H1 (cell line): ENCODE results near the gene PIP5K1B. TPM values are rescaled to one million over a fixed set of nuclear protein-coding genes. Genes with fewer than 3 reads are reported as not detected.

ENCODE experiments used
- CTCF ChIA-PET: fragments of 300-600 bp; sonication (Branson Sonifier 250); formaldehyde crosslinking; loops from one replicate; lab custom pipeline; 2021; ENCODE audit not compliant: partially characterized antibody; lab: Charles Lee
- POLR2A ChIA-PET: fragments of 300-600 bp; sonication (Branson Sonifier 250); formaldehyde crosslinking; loops from one replicate; lab custom pipeline; 2021; ENCODE audit warnings: inconsistent platforms; ENCODE audit not compliant: partially characterized antibody; lab: Charles Lee
- DNase-seq, 2 experiments: peaks; one replicate each; pipeline versions ENCODE4 v3.0.0 to v3.0.0-alpha.2; 2010 to 2022; ENCODE audit warnings: low spot score in 2 of 2, low read depth in 1 of 2, mixed read lengths in 1 of 2
- FAIRE-seq: peaks from 2 replicates; lab custom pipeline; 2011; peaks lifted over from hg19 to GRCh38; lab: Jason Lieb, UNC
- H2AFZ ChIP-seq: 2 replicates; pipeline ENCODE4 v1.8.1; 2012; ENCODE audit warnings: low read length, inconsistent platforms
- H2AK5ac ChIP-seq: 2 replicates; pipeline ENCODE4 v1.6.1; 2013; ENCODE audit warnings: low read depth, low read length
- H2BK120ac ChIP-seq: replicated peaks from 2 replicates; pipeline ENCODE3; 2013; ENCODE audit warnings: low read depth, low read length, inconsistent platforms
- H2BK12ac ChIP-seq: 2 replicates; pipeline ENCODE4 v1.6.1; 2013; ENCODE audit warnings: low read depth, low read length
- H2BK15ac ChIP-seq: 2 replicates; pipeline ENCODE4 v1.6.1; 2013; ENCODE audit warnings: low read length
- H2BK20ac ChIP-seq: 2 replicates; pipeline ENCODE4 v1.6.1; 2013; ENCODE audit warnings: low read length
- H2BK5ac ChIP-seq: 2 replicates; pipeline ENCODE4 v1.6.1; 2013; ENCODE audit warnings: low read depth, low read length
- H3K14ac ChIP-seq: 2 replicates; pipeline ENCODE4 v1.6.1; 2013; ENCODE audit warnings: inconsistent platforms; ENCODE audit not compliant: insufficient read length
- H3K18ac ChIP-seq: 2 replicates; pipeline ENCODE4 v1.6.1; 2013; ENCODE audit warnings: low read length; ENCODE audit errors: extremely low read depth
- H3K23ac ChIP-seq: 2 replicates; pipeline ENCODE4 v1.6.1; 2013; ENCODE audit warnings: inconsistent platforms; ENCODE audit not compliant: insufficient read length
- H3K23me2 ChIP-seq: 2 replicates; pipeline ENCODE4 v1.6.1; 2013; ENCODE audit warnings: low read depth, low read length
- H3K27ac ChIP-seq: 2 replicates; pipeline ENCODE4 v1.6.1; 2011; ENCODE audit warnings: low read depth, low read length, inconsistent platforms
- H3K27me3 ChIP-seq, 4 experiments: replicated peaks in 1 of 4; 1 replicate in 1 of 4; 2 replicates in 3 of 4; pipeline versions ENCODE4 v1.6.1 to v1.8.1; 2011 to 2013; ENCODE audit warnings: low read length in 3 of 4, mild to moderate bottlenecking in 3 of 4, inconsistent platforms in 2 of 4, mixed read lengths in 2 of 4, moderate library complexity in 1 of 4; ENCODE audit not compliant: control insufficient read depth in 3 of 4, insufficient read depth in 3 of 4; ENCODE audit errors: extremely low read depth in 1 of 4
- H3K36me3 ChIP-seq, 4 experiments: 2 replicates each; pipeline versions ENCODE4 v1.6.1 to v1.8.1; 2011 to 2013; ENCODE audit warnings: mild to moderate bottlenecking in 4 of 4, low read length in 3 of 4, moderate library complexity in 2 of 4, control low read depth in 1 of 4, inconsistent platforms in 1 of 4; ENCODE audit not compliant: insufficient read depth in 4 of 4, control insufficient read depth in 2 of 4
- H3K4ac ChIP-seq: replicated peaks from 2 replicates; pipeline ENCODE3; 2013; ENCODE audit warnings: low read length, low read depth, mixed read lengths, inconsistent platforms; ENCODE audit not compliant: insufficient read length
- H3K4me1 ChIP-seq, 4 experiments: replicated peaks in 1 of 4; 1 replicate in 1 of 4; 2 replicates in 3 of 4; pipeline versions ENCODE4 v1.6.1 to v1.8.1; 2011 to 2013; ENCODE audit warnings: low read length in 3 of 4, inconsistent platforms in 2 of 4, mixed read lengths in 1 of 4; ENCODE audit not compliant: insufficient read depth in 4 of 4, control insufficient read depth in 3 of 4
- H3K4me2 ChIP-seq, 2 experiments: 2 replicates each; pipeline versions ENCODE4 v1.6.1 to v1.8.1; 2011 to 2013; ENCODE audit warnings: low read depth in 2 of 2, low read length in 2 of 2, control low read depth in 1 of 2, inconsistent platforms in 1 of 2, mild to moderate bottlenecking in 1 of 2; ENCODE audit not compliant: insufficient read depth in 1 of 2
- H3K4me3 ChIP-seq, 4 experiments: fragments of 200-600, 300-600 bp in 1 of 4; sonication (generic), shearing (Covaris generic), sonication (Bioruptor Twin) in 1 of 4; 2 replicates each; pipeline versions ENCODE4 v1.5.1 to v1.8.1; 2011 to 2016; ENCODE audit warnings: low read length in 4 of 4, low read depth in 3 of 4, control low read depth in 2 of 4, inconsistent platforms in 2 of 4, mild to moderate bottlenecking in 2 of 4, mixed read lengths in 1 of 4, moderate library complexity in 1 of 4; ENCODE audit not compliant: insufficient read depth in 2 of 4; ENCODE audit errors: extremely low read depth in 1 of 4
- H3K56ac ChIP-seq: replicated peaks from 2 replicates; pipeline ENCODE3; 2013; ENCODE audit warnings: low read depth, mild to moderate bottlenecking, mixed read lengths, low read length, inconsistent platforms; ENCODE audit not compliant: insufficient read length
- H3K79me1 ChIP-seq: 2 replicates; pipeline ENCODE4 v1.6.1; 2013; ENCODE audit warnings: low read depth, low read length, control low read depth
- H3K79me2 ChIP-seq, 2 experiments: 2 replicates each; pipeline versions ENCODE4 v1.6.1 to v1.8.1; 2012 to 2013; ENCODE audit warnings: low read length in 2 of 2, mild to moderate bottlenecking in 2 of 2, inconsistent platforms in 1 of 2; ENCODE audit not compliant: insufficient read depth in 2 of 2, control insufficient read depth in 1 of 2
- H3K9ac ChIP-seq, 4 experiments: replicated peaks in 1 of 4; 1 replicate in 1 of 4; 2 replicates in 3 of 4; pipeline versions ENCODE4 v1.6.1 to v1.8.1; 2011 to 2013; ENCODE audit warnings: low read depth in 3 of 4, low read length in 3 of 4, control low read depth in 2 of 4, mild to moderate bottlenecking in 2 of 4, moderate library complexity in 2 of 4, inconsistent platforms in 1 of 4; ENCODE audit errors: extremely low read depth in 1 of 4
- H3K9me3 ChIP-seq, 2 experiments: 2 replicates each; pipeline versions ENCODE4 v1.6.1 to v1.8.1; 2012 to 2013; ENCODE audit warnings: mild to moderate bottlenecking in 2 of 2, moderate library complexity in 2 of 2, control low read depth in 1 of 2, inconsistent platforms in 1 of 2, low read depth in 1 of 2, low read length in 1 of 2, mixed read lengths in 1 of 2; ENCODE audit not compliant: insufficient read depth in 2 of 2
- H4K20me1 ChIP-seq, 2 experiments: replicated peaks in 1 of 2; 2 replicates each; pipeline versions ENCODE3 to v1.8.1; 2011 to 2013; ENCODE audit warnings: inconsistent platforms in 2 of 2, low read length in 2 of 2, mild to moderate bottlenecking in 1 of 2; ENCODE audit not compliant: insufficient read depth in 2 of 2, control insufficient read depth in 1 of 2
- H4K5ac ChIP-seq: 2 replicates; pipeline ENCODE4 v1.6.1; 2013; ENCODE audit warnings: low read length, low read depth, mixed read lengths, inconsistent platforms; ENCODE audit not compliant: insufficient read length
- H4K8ac ChIP-seq: 2 replicates; pipeline ENCODE4 v1.8.0; 2013; ENCODE audit warnings: mild to moderate bottlenecking, moderate library complexity, low read length, inconsistent platforms; ENCODE audit not compliant: insufficient read depth; ENCODE audit errors: extremely low read depth
- H4K91ac ChIP-seq: replicated peaks from 2 replicates; pipeline ENCODE3; 2013; ENCODE audit warnings: low read length, mixed read lengths, inconsistent platforms; ENCODE audit not compliant: insufficient read length
- BCL11A ChIP-seq, 2 experiments: IDR thresholded peaks; one replicate each; pipeline ENCODE4 v1.6.1; 2011; ENCODE audit warnings: low read depth in 2 of 2, low read length in 2 of 2, mild to moderate bottlenecking in 2 of 2
- BRCA1 ChIP-seq: IDR thresholded peaks from 2 replicates; pipeline ENCODE4 v1.6.1; 2012; ENCODE audit warnings: low read depth, low read length, improper control_type of control experiment
- CHD1 ChIP-seq: IDR thresholded peaks from 2 replicates; pipeline ENCODE4 v1.6.1; 2012; ENCODE audit warnings: low read depth, low read length, improper control_type of control experiment
- RBBP5 ChIP-seq: IDR thresholded peaks from 2 replicates; pipeline ENCODE4 v1.7.1; 2012; ENCODE audit warnings: low read depth, mild to moderate bottlenecking, inconsistent platforms, low read length, moderate library complexity, borderline replicate concordance
- polyA plus RNA-seq, 7 experiments: library from polyadenylated mRNA; depleted of rRNA in 3 of 7; stranded (reverse) in 5 of 7; unstranded in 2 of 7; fragments of >200 nt in 5 of 7; fragments of 200-250 nt in 2 of 7; gene quantifications; 1 replicate in 5 of 7; 2 replicates in 1 of 7; 4 replicates in 1 of 7; pipeline versions ENCODE4 v1.2.1 to v1.2.3, GENCODE V29; 2011 to 2013; ENCODE audit warnings: missing spikeins in 2 of 7, mixed read lengths in 2 of 7
- total RNA-seq: library from RNA; stranded (reverse); fragmentation: NEBNext Ultra II Directional; extraction: Animal tissue kit (Norgen Biotek cat#: 25700); gene quantifications from 2 replicates; pipeline ENCODE4 v1.2.1, GENCODE V29; 2021
- TF ChIP-seq, protein P1 (sequence below): IDR thresholded peaks from 2 replicates; pipeline ENCODE4 v1.6.1; 2011; ENCODE audit warnings: low read length, improper control_type of control experiment
- TF ChIP-seq, protein P2 (sequence below): IDR thresholded peaks from 2 replicates; pipeline ENCODE4 v1.6.1; 2012; ENCODE audit warnings: low read length, inconsistent platforms

Gene PIP5K1B
- total and polyA plus RNA-seq, 2 of the 8 experiments (the other 6 are each of a cell fraction or from before 2014, with no cell fraction given) = 4.7 to 7.7 TPM

DNA sequence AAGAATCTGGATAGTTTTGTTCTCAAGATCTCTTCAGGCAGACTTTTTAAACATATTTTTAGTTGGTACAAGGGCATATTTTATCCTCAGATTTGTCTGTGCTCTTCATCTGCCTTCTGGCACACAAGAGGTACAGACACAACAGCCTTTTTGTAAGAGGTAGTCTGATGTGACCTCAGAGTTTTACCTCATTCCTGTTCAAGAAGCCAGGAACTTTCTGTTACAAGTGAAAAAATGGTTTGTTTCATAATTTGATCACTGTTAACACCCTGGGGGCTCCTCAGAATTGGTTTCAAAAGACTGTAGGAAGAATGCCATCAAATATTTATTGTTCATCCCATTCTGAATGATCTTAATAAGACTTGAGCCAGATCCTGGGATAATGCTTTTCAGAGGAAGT lies 172.2 kb downstream of the PIP5K1B start:
- H4K5ac ChIP-seq = no peak overlapping the region
- FAIRE-seq = no peak
- no peaks in the 10 kb centered on the region for H4K20me1 ChIP-seq
- H3K79me2 ChIP-seq = no peaks in the 10 kb centered on the region
- H2BK20ac ChIP-seq = no peak overlapping the region
- H2AK5ac ChIP-seq = no peak overlapping the region
- no peaks in the 10 kb centered on the region for H3K23me2 ChIP-seq
- H3K27me3 ChIP-seq = no peaks in the 10 kb centered on the region
- H3K4me1 ChIP-seq = peaks cover 2 to 14% (median 3%) of the 10 kb centered on the region in 4 experiments; a peak in 5 of 7 replicates
- no peak overlapping the region for H3K23ac ChIP-seq
- no peak overlapping the region for H4K91ac ChIP-seq
- ChIA-PET CTCF (no interaction called here), POLR2A (no interaction called here)
- no peak overlapping the region for H2BK12ac ChIP-seq
- no peak overlapping the region for H3K56ac ChIP-seq
- H2BK5ac ChIP-seq = no peak overlapping the region
- H2BK120ac ChIP-seq = no peak overlapping the region
- no peak overlapping the region for H3K14ac ChIP-seq
- H3K79me1 ChIP-seq = no peaks in the 10 kb centered on the region
- H3K18ac ChIP-seq = no peak overlapping the region; the same call in 1 of the 2 replicates
- H3K4ac ChIP-seq = no peak overlapping the region
- no peak overlapping the region for H2BK15ac ChIP-seq
- H3K4me2 ChIP-seq = no peak overlapping the region
- DNase-seq = no peak
- H3K4me3 ChIP-seq = no peak overlapping the region
- H3K9ac ChIP-seq = no peak overlapping the region
- H2AFZ ChIP-seq = no peak overlapping the region
- no peak overlapping the region for H4K8ac ChIP-seq
- no peaks in the 10 kb centered on the region for H3K36me3 ChIP-seq
- H3K9me3 ChIP-seq = no peaks in the 10 kb centered on the region
- no peak overlapping the region for H3K27ac ChIP-seq
- TF ChIP-seq BRCA1 = no peak
- TF ChIP-seq CHD1 = no peak
- TF ChIP-seq BCL11A (IDR thresholded peaks at IDR 0.05; ENCODE audit: low read depth in 2 of 2, low read length in 2 of 2) = no peak
- TF ChIP-seq RBBP5 = no peak
- TF ChIP-seq, protein P1, sequence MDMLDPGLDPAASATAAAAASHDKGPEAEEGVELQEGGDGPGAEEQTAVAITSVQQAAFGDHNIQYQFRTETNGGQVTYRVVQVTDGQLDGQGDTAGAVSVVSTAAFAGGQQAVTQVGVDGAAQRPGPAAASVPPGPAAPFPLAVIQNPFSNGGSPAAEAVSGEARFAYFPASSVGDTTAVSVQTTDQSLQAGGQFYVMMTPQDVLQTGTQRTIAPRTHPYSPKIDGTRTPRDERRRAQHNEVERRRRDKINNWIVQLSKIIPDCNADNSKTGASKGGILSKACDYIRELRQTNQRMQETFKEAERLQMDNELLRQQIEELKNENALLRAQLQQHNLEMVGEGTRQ = no peak
- TF ChIP-seq, protein P2, sequence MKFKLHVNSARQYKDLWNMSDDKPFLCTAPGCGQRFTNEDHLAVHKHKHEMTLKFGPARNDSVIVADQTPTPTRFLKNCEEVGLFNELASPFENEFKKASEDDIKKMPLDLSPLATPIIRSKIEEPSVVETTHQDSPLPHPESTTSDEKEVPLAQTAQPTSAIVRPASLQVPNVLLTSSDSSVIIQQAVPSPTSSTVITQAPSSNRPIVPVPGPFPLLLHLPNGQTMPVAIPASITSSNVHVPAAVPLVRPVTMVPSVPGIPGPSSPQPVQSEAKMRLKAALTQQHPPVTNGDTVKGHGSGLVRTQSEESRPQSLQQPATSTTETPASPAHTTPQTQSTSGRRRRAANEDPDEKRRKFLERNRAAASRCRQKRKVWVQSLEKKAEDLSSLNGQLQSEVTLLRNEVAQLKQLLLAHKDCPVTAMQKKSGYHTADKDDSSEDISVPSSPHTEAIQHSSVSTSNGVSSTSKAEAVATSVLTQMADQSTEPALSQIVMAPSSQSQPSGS = no peak
